SK-N-SH (cell line): ENCODE measurements around the gene PHACTR3. TPM values are rescaled to one million over a fixed set of nuclear protein-coding genes. Genes with fewer than 3 reads are reported as not detected.
A peak's percentile ranks its signal among the peaks of the same experiment; 100 is the strongest.

ENCODE experiments used
- CTCF ChIA-PET: fragments of 300-600, 350-600 bp; formaldehyde crosslinking; extraction: SDS; loops from one replicate; lab custom pipeline; 2021; lab: Yijun Ruan, JAX
- POLR2A ChIA-PET: fragments of 350-600 bp; sonication (Branson Sonifier 250); formaldehyde crosslinking; extraction: SDS; loops from one replicate; lab custom pipeline; 2020; ENCODE audit warnings: antibody characterized with exemption, inconsistent platforms; lab: Yijun Ruan, JAX
- DNase-seq: peaks from one replicate; pipeline ENCODE4 v3.0.0; 2012
- H2AFZ ChIP-seq: fragments of 200-600 bp; sonication (generic); 2 replicates; pipeline ENCODE4 v1.8.1; 2016; ENCODE audit warnings: antibody characterized with exemption, mild to moderate bottlenecking, low read depth
- H3F3A ChIP-seq: fragments of 200-600 bp; sonication (generic); replicated peaks from 2 replicates; pipeline ENCODE3; 2016; ENCODE audit warnings: antibody characterized with exemption, mild to moderate bottlenecking; ENCODE audit not compliant: insufficient read depth
- H3K27ac ChIP-seq, 2 experiments: fragments of 200-500 bp in 1 of 2; fragments of 200-600 bp in 1 of 2; sonication (Bioruptor generic) in 1 of 2; sonication (generic), shearing (Covaris generic) in 1 of 2; 2 replicates each; pipeline versions ENCODE4 v1.5.1 to v1.6.1; 2014 to 2016; ENCODE audit warnings: low read depth in 2 of 2, inconsistent platforms in 1 of 2, low read length in 1 of 2, mild to moderate bottlenecking in 1 of 2, mixed read lengths in 1 of 2
- H3K27me3 ChIP-seq: fragments of 200-600 bp; sonication (generic), shearing (Covaris generic); 2 replicates; pipeline ENCODE4 v1.6.1; 2016; ENCODE audit warnings: mixed run types; ENCODE audit not compliant: insufficient read depth
- H3K36me3 ChIP-seq, 2 experiments: fragments of 200-500 bp in 1 of 2; fragments of 200-600 bp in 1 of 2; sonication (Bioruptor generic) in 1 of 2; sonication (generic) in 1 of 2; replicated peaks in 1 of 2; 2 replicates each; pipeline versions ENCODE3 to v1.5.1; 2014 to 2016; ENCODE audit warnings: low read length in 1 of 2, mild to moderate bottlenecking in 1 of 2; ENCODE audit not compliant: insufficient read depth in 2 of 2, control insufficient read depth in 1 of 2
- H3K4me1 ChIP-seq, 2 experiments: fragments of 200-500 bp in 1 of 2; fragments of 200-600 bp in 1 of 2; sonication (Bioruptor generic) in 1 of 2; sonication (generic), shearing (Covaris generic) in 1 of 2; 2 replicates each; pipeline versions ENCODE4 v1.5.1 to v1.6.1; 2014 to 2016; ENCODE audit warnings: low read depth in 1 of 2, low read length in 1 of 2, mixed run types in 1 of 2; ENCODE audit not compliant: insufficient read depth in 2 of 2, control insufficient read depth in 1 of 2
- H3K4me2 ChIP-seq: fragments of 200-600 bp; sonication (generic), shearing (Covaris generic); 2 replicates; pipeline ENCODE4 v1.6.1; 2017; ENCODE audit warnings: mixed run types
- H3K4me3 ChIP-seq, 2 experiments: fragments of 200-500 bp in 1 of 2; fragments of 200-600 bp in 1 of 2; sonication (Bioruptor generic) in 1 of 2; sonication (generic), shearing (Covaris generic) in 1 of 2; 2 replicates each; pipeline versions ENCODE4 v1.5.1 to v1.8.1; 2014 to 2016; ENCODE audit warnings: low read depth in 2 of 2, inconsistent platforms in 1 of 2, low read length in 1 of 2, mild to moderate bottlenecking in 1 of 2, mixed read lengths in 1 of 2, moderate library complexity in 1 of 2
- H3K79me2 ChIP-seq: fragments of 200-600 bp; sonication (generic); 2 replicates; pipeline ENCODE4 v1.8.1; 2017; ENCODE audit warnings: mild to moderate bottlenecking; ENCODE audit not compliant: insufficient read depth
- H3K9ac ChIP-seq: fragments of 200-600 bp; sonication (generic); 2 replicates; pipeline ENCODE4 v1.6.1; 2017; ENCODE audit warnings: mixed run types
- H3K9me2 ChIP-seq: fragments of 200-600 bp; sonication (generic); 2 replicates; pipeline ENCODE4 v1.6.1; 2017; ENCODE audit warnings: mixed run types
- H3K9me3 ChIP-seq: fragments of 200-600 bp; sonication (generic); 2 replicates; pipeline ENCODE4 v1.6.1; 2017; ENCODE audit warnings: mixed run types, mild to moderate bottlenecking, moderate library complexity
- H4K20me1 ChIP-seq: fragments of 200-600 bp; sonication (generic); 2 replicates; pipeline ENCODE4 v1.6.1; 2017; ENCODE audit warnings: mild to moderate bottlenecking, mixed run types; ENCODE audit not compliant: insufficient read depth
- CHD2 ChIP-seq: fragments of 150-350 bp; IDR thresholded peaks from 2 replicates; pipeline ENCODE4 v1.6.1; 2018; ENCODE audit warnings: low read length; ENCODE audit not compliant: partially characterized antibody
- ELF1 ChIP-seq: IDR thresholded peaks from 2 replicates; pipeline ENCODE4 v1.4.0; 2012
- FOSL2 ChIP-seq: IDR thresholded peaks from 2 replicates; pipeline ENCODE4 v1.4.0; 2012; ENCODE audit warnings: low read depth, mild to moderate bottlenecking, moderate library complexity, borderline replicate concordance
- FOXJ3 ChIP-seq: sonication (generic); formaldehyde crosslinking; IDR thresholded peaks from 2 replicates; pipeline ENCODE4 v1.5.1; 2020; ENCODE audit warnings: mild to moderate bottlenecking, missing genetic modification reagents
- FOXM1 ChIP-seq: IDR thresholded peaks from 2 replicates; pipeline ENCODE4 v1.4.0; 2012; ENCODE audit warnings: low read depth, mild to moderate bottlenecking
- NFIC ChIP-seq: IDR thresholded peaks from 2 replicates; pipeline ENCODE4 v1.4.0; 2012; ENCODE audit warnings: borderline replicate concordance
- NRF1 ChIP-seq: IDR thresholded peaks from 2 replicates; pipeline ENCODE4 v1.6.1; 2012; ENCODE audit warnings: low read depth, mild to moderate bottlenecking, low read length
- RAD21 ChIP-seq: IDR thresholded peaks from 2 replicates; pipeline ENCODE4 v1.6.1; 2012; ENCODE audit warnings: mild to moderate bottlenecking, low read length
- RCOR1 ChIP-seq: fragments of 150-350 bp; IDR thresholded peaks from 2 replicates; pipeline ENCODE4 v1.6.1; 2017; ENCODE audit warnings: antibody characterized with exemption, low read length
- RFX5 ChIP-seq: IDR thresholded peaks from 2 replicates; pipeline ENCODE4 v1.6.1; 2012; ENCODE audit warnings: mild to moderate bottlenecking, improper control_type of control experiment, low read length
- SIN3A ChIP-seq: IDR thresholded peaks from 2 replicates; pipeline ENCODE4 v1.6.1; 2012; ENCODE audit warnings: low read depth, mild to moderate bottlenecking, low read length, moderate library complexity, borderline replicate concordance
- SMC3 ChIP-seq: IDR thresholded peaks from 2 replicates; pipeline ENCODE4 v1.6.1; 2012; ENCODE audit warnings: low read depth, low read length, improper control_type of control experiment
- TCF12 ChIP-seq: IDR thresholded peaks from 2 replicates; pipeline ENCODE4 v1.4.0; 2012
- TEAD4 ChIP-seq: IDR thresholded peaks from 2 replicates; pipeline ENCODE4 v1.4.0; 2012; ENCODE audit warnings: mild to moderate bottlenecking, borderline replicate concordance; ENCODE audit not compliant: insufficient read depth
- USF2 ChIP-seq: fragments of 150-350 bp; IDR thresholded peaks from 2 replicates; pipeline ENCODE4 v1.6.1; 2017; ENCODE audit warnings: antibody characterized with exemption, low read length, low read depth, borderline replicate concordance
- WGBS: methylation state at CpG from one replicate; pipeline ENCODE4 v1.1.6; 2017; ENCODE audit warnings: low lambda C conversion rate; 5-methylcytosine and 5-hydroxymethylcytosine counted together
- polyA plus RNA-seq, 3 experiments: library from polyadenylated mRNA; depleted of rRNA; stranded (reverse); fragments of >200 nt; gene quantifications; 2 replicates each; pipeline ENCODE4 v1.2.3, GENCODE V29; 2012
- TF ChIP-seq, protein P1 (sequence below): IDR thresholded peaks from 2 replicates; pipeline ENCODE4 v1.4.0; 2012; ENCODE audit warnings: low read depth, borderline replicate concordance
- TF ChIP-seq, protein P2 (sequence below): IDR thresholded peaks from 2 replicates; pipeline ENCODE4; 2012
- TF ChIP-seq, protein P3 (sequence below): IDR thresholded peaks from 2 replicates; pipeline ENCODE4 v1.6.1; 2012; ENCODE audit warnings: mild to moderate bottlenecking, low read depth, low read length, moderate library complexity

PHACTR3 gene
- polyA plus RNA-seq, 1 of the 3 experiments (the other 2 are of a cell fraction) = 0.10 TPM

DNA sequence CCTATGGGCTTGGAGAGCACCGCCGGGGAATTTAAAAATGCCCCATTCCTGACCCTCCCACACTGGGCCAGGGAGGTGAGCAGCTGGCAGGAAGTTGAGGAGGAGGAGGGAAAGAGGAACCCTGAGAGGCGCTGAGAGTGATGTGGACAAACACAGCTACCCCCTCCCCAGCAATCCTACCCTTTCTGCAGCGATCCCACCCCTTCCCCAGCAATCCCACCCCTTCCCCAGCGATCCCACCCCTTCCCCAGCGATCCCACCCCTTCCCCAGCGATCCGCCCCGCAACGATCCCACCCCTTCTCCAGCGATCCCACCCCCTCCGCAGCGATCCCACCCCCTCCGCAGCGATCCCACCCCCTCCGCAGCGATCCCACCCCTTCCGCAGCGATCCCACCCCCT is 217.4 kb downstream of the PHACTR3 start:
- H3K9ac ChIP-seq = no peak overlapping the region
- no peak for TF ChIP-seq USF2
- no peak for TF ChIP-seq CHD2
- TF ChIP-seq, protein P1, sequence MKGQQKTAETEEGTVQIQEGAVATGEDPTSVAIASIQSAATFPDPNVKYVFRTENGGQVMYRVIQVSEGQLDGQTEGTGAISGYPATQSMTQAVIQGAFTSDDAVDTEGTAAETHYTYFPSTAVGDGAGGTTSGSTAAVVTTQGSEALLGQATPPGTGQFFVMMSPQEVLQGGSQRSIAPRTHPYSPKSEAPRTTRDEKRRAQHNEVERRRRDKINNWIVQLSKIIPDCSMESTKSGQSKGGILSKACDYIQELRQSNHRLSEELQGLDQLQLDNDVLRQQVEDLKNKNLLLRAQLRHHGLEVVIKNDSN = no peak
- no peak for TF ChIP-seq TCF12
- TF ChIP-seq FOSL2 = no peak
- no peak for TF ChIP-seq NFIC
- no peak for TF ChIP-seq TEAD4
- TF ChIP-seq FOXJ3 (CRISPR knock-in tag) = no peak
- no peak for TF ChIP-seq RCOR1
- TF ChIP-seq, protein P2, sequence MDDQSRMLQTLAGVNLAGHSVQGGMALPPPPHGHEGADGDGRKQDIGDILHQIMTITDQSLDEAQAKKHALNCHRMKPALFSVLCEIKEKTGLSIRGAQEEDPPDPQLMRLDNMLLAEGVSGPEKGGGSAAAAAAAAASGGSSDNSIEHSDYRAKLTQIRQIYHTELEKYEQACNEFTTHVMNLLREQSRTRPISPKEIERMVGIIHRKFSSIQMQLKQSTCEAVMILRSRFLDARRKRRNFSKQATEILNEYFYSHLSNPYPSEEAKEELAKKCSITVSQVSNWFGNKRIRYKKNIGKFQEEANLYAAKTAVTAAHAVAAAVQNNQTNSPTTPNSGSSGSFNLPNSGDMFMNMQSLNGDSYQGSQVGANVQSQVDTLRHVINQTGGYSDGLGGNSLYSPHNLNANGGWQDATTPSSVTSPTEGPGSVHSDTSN = no peak
- no peak for TF ChIP-seq ELF1
- TF ChIP-seq FOXM1 = no peak
- TF ChIP-seq RAD21 = no peak
- ChIA-PET CTCF (interaction anchor here (1.3 kb wide), 1 partner anchor 12 kb away, joined by 4 read pairs; no protein-coding TSS in a partner anchor), POLR2A (no interaction called here)
- no peak overlapping the region for H3K27ac ChIP-seq
- H3K9me2 ChIP-seq = no peaks in the 10 kb centered on the region
- H3K36me3 ChIP-seq = no peaks in the 10 kb centered on the region
- no peaks in the 10 kb centered on the region; a peak in 1 of 4 replicates for H3K4me1 ChIP-seq
- H3K9me3 ChIP-seq = no peaks in the 10 kb centered on the region
- H3K27me3 ChIP-seq = no peaks in the 10 kb centered on the region
- no peak overlapping the region for H2AFZ ChIP-seq
- H3F3A ChIP-seq = no peaks in the 10 kb centered on the region
- H4K20me1 ChIP-seq = no peaks in the 10 kb centered on the region
- WGBS = 71% methylated on average over 18 of the region's 19 CpGs
- H3K79me2 ChIP-seq = no peaks in the 10 kb centered on the region
- H3K4me2 ChIP-seq = no peak overlapping the region
- DNase-seq = peak; percentile 16
- no peak overlapping the region for H3K4me3 ChIP-seq

DNA sequence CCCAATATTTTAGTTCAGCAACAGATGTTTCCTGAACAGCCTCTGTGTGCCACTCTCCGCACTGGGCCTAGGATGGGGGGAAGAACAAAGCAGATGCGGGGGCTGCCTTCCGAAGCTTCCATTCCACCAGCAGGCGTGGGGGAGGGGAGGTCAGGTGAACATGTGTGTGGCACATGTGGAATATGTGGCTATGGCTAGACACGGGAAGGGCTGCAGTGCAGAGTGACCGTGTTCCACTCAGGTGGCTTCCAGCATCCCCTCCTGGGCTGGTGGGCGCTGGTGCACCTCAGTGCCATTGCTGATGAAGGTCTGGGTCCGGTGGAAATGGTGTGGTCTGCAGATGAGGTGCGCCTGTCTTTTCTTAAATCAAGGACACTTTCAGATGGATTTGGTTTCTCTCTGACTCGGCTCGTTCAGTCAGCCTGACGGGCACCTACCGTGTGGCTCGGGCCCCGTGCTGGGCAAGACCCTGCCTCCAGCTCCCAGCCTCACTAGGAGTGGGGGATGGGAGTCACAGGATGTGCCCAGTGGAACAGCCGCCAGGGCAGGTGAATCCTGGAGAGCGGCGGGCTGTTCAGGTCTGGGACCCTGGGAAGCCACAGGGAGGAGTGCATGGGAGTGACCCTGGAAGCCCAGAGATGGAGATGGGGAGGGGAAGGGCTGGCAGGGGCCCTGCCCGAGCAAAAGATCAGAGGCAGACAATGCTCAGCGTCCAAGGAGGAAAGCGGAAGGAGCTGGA is 218.1 kb downstream of the PHACTR3 start:
- Histone ChIP-seq H3K9me3 (no peaks in the 10 kb centered on the region), H3K9me2 (no peaks in the 10 kb centered on the region), H3K4me2 (no peak overlapping the region), H4K20me1 (no peaks in the 10 kb centered on the region), H3K27ac (no peak overlapping the region), H3K4me1 (no peaks in the 10 kb centered on the region; a peak in 1 of 4 replicates), H3K36me3 (no peaks in the 10 kb centered on the region), H3K4me3 (no peak overlapping the region), H3K27me3 (no peaks in the 10 kb centered on the region), H3F3A (no peaks in the 10 kb centered on the region), H3K79me2 (no peaks in the 10 kb centered on the region), H2AFZ (no peak overlapping the region), H3K9ac (no peak overlapping the region)
- ChIA-PET CTCF (interaction anchor here (2.1 kb wide), 1 partner anchor 39 kb away, joined by 8 read pairs; no protein-coding TSS in a partner anchor), POLR2A (no interaction called here)
- 70% methylated on average over 17 of the region's 21 CpGs for WGBS
- TF ChIP-seq, protein P3, sequence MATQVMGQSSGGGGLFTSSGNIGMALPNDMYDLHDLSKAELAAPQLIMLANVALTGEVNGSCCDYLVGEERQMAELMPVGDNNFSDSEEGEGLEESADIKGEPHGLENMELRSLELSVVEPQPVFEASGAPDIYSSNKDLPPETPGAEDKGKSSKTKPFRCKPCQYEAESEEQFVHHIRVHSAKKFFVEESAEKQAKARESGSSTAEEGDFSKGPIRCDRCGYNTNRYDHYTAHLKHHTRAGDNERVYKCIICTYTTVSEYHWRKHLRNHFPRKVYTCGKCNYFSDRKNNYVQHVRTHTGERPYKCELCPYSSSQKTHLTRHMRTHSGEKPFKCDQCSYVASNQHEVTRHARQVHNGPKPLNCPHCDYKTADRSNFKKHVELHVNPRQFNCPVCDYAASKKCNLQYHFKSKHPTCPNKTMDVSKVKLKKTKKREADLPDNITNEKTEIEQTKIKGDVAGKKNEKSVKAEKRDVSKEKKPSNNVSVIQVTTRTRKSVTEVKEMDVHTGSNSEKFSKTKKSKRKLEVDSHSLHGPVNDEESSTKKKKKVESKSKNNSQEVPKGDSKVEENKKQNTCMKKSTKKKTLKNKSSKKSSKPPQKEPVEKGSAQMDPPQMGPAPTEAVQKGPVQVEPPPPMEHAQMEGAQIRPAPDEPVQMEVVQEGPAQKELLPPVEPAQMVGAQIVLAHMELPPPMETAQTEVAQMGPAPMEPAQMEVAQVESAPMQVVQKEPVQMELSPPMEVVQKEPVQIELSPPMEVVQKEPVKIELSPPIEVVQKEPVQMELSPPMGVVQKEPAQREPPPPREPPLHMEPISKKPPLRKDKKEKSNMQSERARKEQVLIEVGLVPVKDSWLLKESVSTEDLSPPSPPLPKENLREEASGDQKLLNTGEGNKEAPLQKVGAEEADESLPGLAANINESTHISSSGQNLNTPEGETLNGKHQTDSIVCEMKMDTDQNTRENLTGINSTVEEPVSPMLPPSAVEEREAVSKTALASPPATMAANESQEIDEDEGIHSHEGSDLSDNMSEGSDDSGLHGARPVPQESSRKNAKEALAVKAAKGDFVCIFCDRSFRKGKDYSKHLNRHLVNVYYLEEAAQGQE = no peak
- TF ChIP-seq NRF1 = no peak
- TF ChIP-seq ELF1 = no peak
- TF ChIP-seq NFIC = no peak
- TF ChIP-seq RFX5 = no peak
- no peak for TF ChIP-seq SIN3A
- TF ChIP-seq SMC3 = no peak
- peak; percentile 35 for DNase-seq
